ENCODE measurements around the gene MRPS26. TPM values are rescaled to one million over a fixed set of nuclear protein-coding genes. Genes with fewer than 3 reads are reported as not detected.
"Not testable (repeated sequence)": the region's sequence is repeated elsewhere in the genome, so short reads cannot be mapped to it uniquely, and the experiment has no call there.

MRPS26 gene
- total and polyA plus RNA-seq, 2 of the 13 experiments (the other 11 are each of a cell fraction or from before 2014, with no cell fraction given): 89.8 to 187 TPM

DNA sequence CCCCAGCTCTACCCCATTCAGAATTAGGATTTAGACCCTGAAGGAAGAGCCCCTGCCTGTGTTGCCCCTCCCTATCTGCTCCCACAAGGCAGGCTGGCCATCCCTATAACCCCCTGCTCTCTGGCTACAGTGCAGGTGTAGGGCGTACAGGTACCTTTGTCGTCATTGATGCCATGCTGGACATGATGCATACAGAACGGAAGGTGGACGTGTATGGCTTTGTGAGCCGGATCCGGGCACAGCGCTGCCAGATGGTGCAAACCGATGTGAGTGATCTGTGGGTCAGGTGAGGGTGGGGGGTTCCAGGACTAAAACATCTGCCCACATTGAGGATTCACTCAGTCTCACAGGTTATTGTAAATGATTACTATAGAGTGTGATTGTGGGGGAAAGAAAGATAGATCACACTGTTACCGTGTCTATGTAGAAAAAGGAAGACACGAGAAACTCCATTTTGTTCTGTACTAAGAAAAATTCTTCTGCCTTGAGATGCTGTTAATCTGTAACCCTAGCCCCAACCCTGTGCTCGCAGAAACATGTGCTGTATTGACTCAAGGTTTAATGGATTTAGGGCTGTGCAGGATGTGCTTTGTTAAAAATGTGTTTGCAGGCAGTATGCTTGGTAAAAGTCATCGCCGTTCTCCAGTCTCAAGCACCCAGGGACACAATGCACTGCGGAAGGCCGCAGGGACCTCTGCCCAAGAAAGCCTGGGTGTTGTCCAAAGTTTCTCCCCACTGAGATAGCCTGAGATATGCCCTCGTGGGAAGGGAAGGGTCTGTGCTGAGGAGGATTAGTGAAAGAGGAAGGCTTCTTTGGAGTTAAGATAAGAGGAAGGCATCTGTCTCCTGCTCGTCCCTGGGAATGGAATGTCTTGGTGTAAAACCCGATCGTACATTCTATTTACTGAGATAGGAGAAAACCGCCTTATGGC is 23.0 kb upstream of the MRPS26 start:
- FAIRE-seq; POLR2A ChIA-PET; DNase-seq (ENCODE audit: low spot score); TF ChIP-seq ATF7 (IDR thresholded peaks at IDR 0.05): not testable (repeated sequence)
- peak; percentile 93 for TF ChIP-seq PITX1 (CRISPR knock-in tag; IDR thresholded peaks at IDR 0.05)
- TF ChIP-seq ETV5 (CRISPR knock-in tag; IDR thresholded peaks at IDR 0.05; ENCODE audit: borderline replicate concordance): 0 out of 2 replicates have a peak, but pooled peaks have one; percentile 17
- TF ChIP-seq ELF3 (CRISPR knock-in tag; IDR thresholded peaks at IDR 0.05): 0 out of 2 replicates have a peak, but pooled peaks have one; percentile 15
- 0 out of 2 replicates have a peak, but pooled peaks have one; percentile 27 for TF ChIP-seq IRF2 (CRISPR knock-in tag; IDR thresholded peaks at IDR 0.05)
- TF ChIP-seq PHF21A (CRISPR knock-in tag; IDR thresholded peaks at IDR 0.05): 0 out of 2 replicates have a peak, but pooled peaks have one; percentile 23
- peak; percentile 44; the same call in 1 of the 2 replicates for TF ChIP-seq DMAP1 (CRISPR knock-in tag; IDR thresholded peaks at IDR 0.05)
- TF ChIP-seq ZGPAT (CRISPR knock-in tag; IDR thresholded peaks at IDR 0.05): 0 out of 2 replicates have a peak, but pooled peaks have one; percentile 18
- TF ChIP-seq ATF7 (CRISPR knock-in tag; IDR thresholded peaks at IDR 0.05): 0 out of 2 replicates have a peak, but pooled peaks have one; percentile 41
- TF ChIP-seq, protein P1, sequence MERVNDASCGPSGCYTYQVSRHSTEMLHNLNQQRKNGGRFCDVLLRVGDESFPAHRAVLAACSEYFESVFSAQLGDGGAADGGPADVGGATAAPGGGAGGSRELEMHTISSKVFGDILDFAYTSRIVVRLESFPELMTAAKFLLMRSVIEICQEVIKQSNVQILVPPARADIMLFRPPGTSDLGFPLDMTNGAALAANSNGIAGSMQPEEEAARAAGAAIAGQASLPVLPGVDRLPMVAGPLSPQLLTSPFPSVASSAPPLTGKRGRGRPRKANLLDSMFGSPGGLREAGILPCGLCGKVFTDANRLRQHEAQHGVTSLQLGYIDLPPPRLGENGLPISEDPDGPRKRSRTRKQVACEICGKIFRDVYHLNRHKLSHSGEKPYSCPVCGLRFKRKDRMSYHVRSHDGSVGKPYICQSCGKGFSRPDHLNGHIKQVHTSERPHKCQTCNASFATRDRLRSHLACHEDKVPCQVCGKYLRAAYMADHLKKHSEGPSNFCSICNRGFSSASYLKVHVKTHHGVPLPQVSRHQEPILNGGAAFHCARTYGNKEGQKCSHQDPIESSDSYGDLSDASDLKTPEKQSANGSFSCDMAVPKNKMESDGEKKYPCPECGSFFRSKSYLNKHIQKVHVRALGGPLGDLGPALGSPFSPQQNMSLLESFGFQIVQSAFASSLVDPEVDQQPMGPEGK (CRISPR knock-in tag; IDR thresholded peaks at IDR 0.05): peak; percentile 32
- 0 out of 2 replicates have a peak, but pooled peaks have one; percentile 15 for TF ChIP-seq KAT8 (CRISPR knock-in tag; IDR thresholded peaks at IDR 0.05)
- TF ChIP-seq ZNF251 (CRISPR knock-in tag; IDR thresholded peaks at IDR 0.05): peak; percentile 83; the same call in 1 of the 2 replicates
- TF ChIP-seq SALL1 (CRISPR knock-in tag; IDR thresholded peaks at IDR 0.05): 0 out of 2 replicates have a peak, but pooled peaks have one; percentile 5
- 0 out of 2 replicates have a peak, but pooled peaks have one; percentile 52 for TF ChIP-seq MXD4 (CRISPR knock-in tag; IDR thresholded peaks at IDR 0.05)
- TF ChIP-seq ZNF350 (CRISPR knock-in tag; IDR thresholded peaks at IDR 0.05; ENCODE audit: borderline replicate concordance, low read depth): 0 out of 2 replicates have a peak, but pooled peaks have one; percentile 7
- peak; percentile 67 for TF ChIP-seq ZNF687 (CRISPR knock-in tag; IDR thresholded peaks at IDR 0.05)

More for the DNA sequence above, 23.0 kb upstream of the MRPS26 start:
- H3K4me3 ChIP-seq (replicated peaks in 1 of 3; ENCODE audit: insufficient read depth in 1 of 3, low read depth in 2 of 3, low read length in 3 of 3); H2AFZ ChIP-seq (ENCODE audit: low read length); H3K27me3 ChIP-seq (ENCODE audit: control insufficient read depth in 1 of 2, insufficient read depth in 2 of 2, low read length in 2 of 2); in situ Hi-C loops (cut with HindIII; ENCODE audit: extremely low pct_ligation_motif_present, low pct_unique_long_range_greater_than_20kb); CTCF ChIA-PET (ENCODE audit: low intra/inter-chr PET ratio, low total read pairs); intact Hi-C loops (cut with micrococcal nuclease; ENCODE audit: unreplicated experiment); H4K20me1 ChIP-seq (ENCODE audit: insufficient read depth, low read length); BruUV-seq (replicated peaks); H3K4me2 ChIP-seq (ENCODE audit: low read depth, low read length); H3K79me2 ChIP-seq (ENCODE audit: insufficient read depth, low read length); H3K9me3 ChIP-seq (ENCODE audit: low read length): not testable (repeated sequence)
- Histone ChIP-seq H3K27ac (ENCODE audit: extremely low read length, insufficient read depth, low read length) (peak overlapping the region; percentile 12), H3K9ac (ENCODE audit: insufficient read depth, low read depth, low read length) (peak overlapping the region; percentile 17; the same call in 1 of the 2 replicates), H3K36me3 (replicated peaks in 1 of 2; ENCODE audit: control insufficient read depth in 1 of 2, insufficient read depth in 2 of 2, low read length in 2 of 2) (peaks cover 42 to 62% of the 10 kb centered on the region in 2 experiments), H3K4me1 (ENCODE audit: insufficient read depth, low read length) (peaks cover 45% of the 10 kb centered on the region)
- peak; percentile 39 for ATAC-seq
- WGBS (ENCODE audit: low lambda C conversion rate): 68% methylated on average over 20 of the region's 20 CpGs
